ENCODE data around the gene ADARB2. TPM values are rescaled to one million over a fixed set of nuclear protein-coding genes. Genes with fewer than 3 reads are reported as not detected.

The ADARB2 gene
- total RNA-seq, 4 donors from 2014 or later, result 0.32 to 1.6 (median 0.80) TPM

DNA sequence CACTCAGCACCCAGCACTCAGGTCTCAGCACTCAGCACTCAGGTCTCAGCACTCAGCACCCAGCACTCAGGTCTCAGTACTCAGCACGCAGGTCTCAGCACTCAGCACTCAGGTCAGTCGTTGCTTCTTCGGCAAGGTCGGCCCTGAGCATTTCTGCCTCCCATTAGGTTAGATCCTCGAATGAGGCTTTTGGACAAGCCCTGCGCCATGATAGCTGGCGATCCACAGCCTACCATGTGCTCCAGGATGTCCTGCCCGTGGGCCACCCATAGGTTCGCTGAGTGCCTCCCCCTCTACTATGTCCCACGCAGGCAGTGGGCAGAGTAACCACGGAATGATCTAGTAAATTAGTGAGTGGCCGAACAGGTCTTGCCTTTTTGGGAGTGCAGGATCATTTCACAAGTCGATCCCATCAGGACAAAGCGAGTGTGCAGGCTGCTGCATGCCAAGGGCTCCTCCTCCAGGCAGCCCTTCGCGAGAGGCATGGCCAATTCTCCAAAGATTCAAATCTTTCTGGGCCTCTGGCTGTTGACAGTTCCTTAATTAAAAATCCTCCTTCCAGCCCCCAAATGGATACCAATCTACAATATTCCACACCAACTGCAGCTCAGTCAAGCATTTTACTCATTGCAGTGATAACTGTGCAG lies 206.3 kb downstream of the ADARB2 start:
- TF ChIP-seq, protein P1, sequence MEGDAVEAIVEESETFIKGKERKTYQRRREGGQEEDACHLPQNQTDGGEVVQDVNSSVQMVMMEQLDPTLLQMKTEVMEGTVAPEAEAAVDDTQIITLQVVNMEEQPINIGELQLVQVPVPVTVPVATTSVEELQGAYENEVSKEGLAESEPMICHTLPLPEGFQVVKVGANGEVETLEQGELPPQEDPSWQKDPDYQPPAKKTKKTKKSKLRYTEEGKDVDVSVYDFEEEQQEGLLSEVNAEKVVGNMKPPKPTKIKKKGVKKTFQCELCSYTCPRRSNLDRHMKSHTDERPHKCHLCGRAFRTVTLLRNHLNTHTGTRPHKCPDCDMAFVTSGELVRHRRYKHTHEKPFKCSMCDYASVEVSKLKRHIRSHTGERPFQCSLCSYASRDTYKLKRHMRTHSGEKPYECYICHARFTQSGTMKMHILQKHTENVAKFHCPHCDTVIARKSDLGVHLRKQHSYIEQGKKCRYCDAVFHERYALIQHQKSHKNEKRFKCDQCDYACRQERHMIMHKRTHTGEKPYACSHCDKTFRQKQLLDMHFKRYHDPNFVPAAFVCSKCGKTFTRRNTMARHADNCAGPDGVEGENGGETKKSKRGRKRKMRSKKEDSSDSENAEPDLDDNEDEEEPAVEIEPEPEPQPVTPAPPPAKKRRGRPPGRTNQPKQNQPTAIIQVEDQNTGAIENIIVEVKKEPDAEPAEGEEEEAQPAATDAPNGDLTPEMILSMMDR (IDR thresholded peaks at IDR 0.05), result no peak
- TF ChIP-seq POLR2AphosphoS5 (IDR thresholded peaks at IDR 0.05), result no peak
- TF ChIP-seq POLR2A (IDR thresholded peaks at IDR 0.05), result no peak
- no peak for TF ChIP-seq EP300 (IDR thresholded peaks at IDR 0.05)
- no peak overlapping the region for H3K27ac ChIP-seq
- no peak overlapping the region for H3K4me3 ChIP-seq
- no peaks in the 10 kb centered on the region for H3K9me3 ChIP-seq
- 83% methylated on average over 11 of the region's 16 CpGs for WGBS
- DNase-seq (ENCODE audit: low spot score in 2 of 2), result no peak
- H3K27me3 ChIP-seq, result peaks cover 20% of the 10 kb centered on the region
- no peaks in the 10 kb centered on the region for H3K36me3 ChIP-seq
- H3K4me1 ChIP-seq, result no peaks in the 10 kb centered on the region

DNA sequence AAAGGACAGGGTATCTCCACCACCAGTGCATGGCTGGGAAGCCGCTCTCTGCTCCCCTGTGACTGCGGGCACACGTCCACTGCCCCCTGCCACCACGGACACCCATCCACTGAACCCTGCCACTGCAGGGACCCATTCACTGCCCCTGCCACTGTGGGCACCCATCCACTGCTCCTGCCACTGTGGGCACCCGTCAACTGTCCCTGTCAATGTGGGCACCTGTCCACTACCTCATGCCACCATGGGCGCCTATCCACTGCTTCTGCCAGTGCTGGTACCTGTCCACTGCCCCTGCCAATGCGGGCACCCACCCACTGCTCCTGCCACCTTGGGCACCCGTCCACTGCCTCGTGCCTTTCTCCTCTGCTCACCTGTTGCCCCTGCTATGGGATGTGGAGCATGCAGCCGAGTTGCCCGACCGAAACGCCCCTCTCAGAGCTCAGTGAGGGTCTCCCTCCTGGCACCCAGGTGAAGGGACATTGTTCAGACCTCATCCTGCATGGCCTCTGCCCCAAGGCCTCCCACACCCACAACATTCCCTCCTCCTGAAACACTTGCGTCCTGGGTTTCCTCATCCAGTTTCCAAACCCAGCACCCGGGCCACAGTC lies 207.4 kb downstream of the ADARB2 start:
- no peaks in the 10 kb centered on the region for H3K36me3 ChIP-seq
- no peaks in the 10 kb centered on the region for H3K9me3 ChIP-seq
- peak in 1 of 2 donors; percentile 30 for DNase-seq (ENCODE audit: low spot score in 2 of 2)
- H3K27me3 ChIP-seq, result peaks cover 24% of the 10 kb centered on the region
- H3K4me3 ChIP-seq, result no peak overlapping the region
- TF ChIP-seq POLR2AphosphoS5 (IDR thresholded peaks at IDR 0.05) (no peak), POLR2A (IDR thresholded peaks at IDR 0.05) (no peak), EP300 (IDR thresholded peaks at IDR 0.05) (no peak)
- TF ChIP-seq, protein P1 (IDR thresholded peaks at IDR 0.05), result no peak
- H3K27ac ChIP-seq, result no peak overlapping the region
- WGBS, result 92% methylated on average over 15 of the region's 15 CpGs
- H3K4me1 ChIP-seq, result no peaks in the 10 kb centered on the region

DNA sequence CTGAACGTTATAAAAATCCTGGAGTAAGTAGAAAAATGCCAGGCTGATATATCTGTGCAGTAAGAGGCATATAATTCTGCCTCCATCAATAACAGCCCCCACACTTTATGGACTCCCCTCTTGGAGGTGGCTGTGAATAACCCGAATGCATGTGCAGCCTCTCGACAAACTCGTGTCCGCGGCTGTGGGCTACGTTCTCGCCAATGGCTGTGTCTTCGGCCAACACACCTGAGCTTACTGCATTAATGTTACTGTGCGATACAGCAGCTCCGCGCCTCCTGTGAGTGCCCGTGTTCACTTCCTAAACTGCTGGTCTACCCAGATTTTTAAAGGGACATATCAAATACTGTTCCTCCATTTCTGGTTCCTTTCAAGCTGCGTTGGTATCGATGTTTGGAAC lies 209.4 kb downstream of the ADARB2 start:
- WGBS, result 88% methylated on average over 15 of the region's 15 CpGs
- TF ChIP-seq EP300 (IDR thresholded peaks at IDR 0.05), result no peak
- no peak for TF ChIP-seq POLR2A (IDR thresholded peaks at IDR 0.05)
- no peak for TF ChIP-seq POLR2AphosphoS5 (IDR thresholded peaks at IDR 0.05)
- TF ChIP-seq, protein P1 (IDR thresholded peaks at IDR 0.05), result no peak
- DNase-seq (ENCODE audit: low spot score in 2 of 2), result peak in 1 of 2 donors; percentile 32
- Histone ChIP-seq H3K9me3 (no peaks in the 10 kb centered on the region), H3K27ac (no peak overlapping the region), H3K27me3 (peaks cover 18% of the 10 kb centered on the region), H3K4me1 (no peaks in the 10 kb centered on the region), H3K4me3 (no peak overlapping the region), H3K36me3 (no peaks in the 10 kb centered on the region)

DNA sequence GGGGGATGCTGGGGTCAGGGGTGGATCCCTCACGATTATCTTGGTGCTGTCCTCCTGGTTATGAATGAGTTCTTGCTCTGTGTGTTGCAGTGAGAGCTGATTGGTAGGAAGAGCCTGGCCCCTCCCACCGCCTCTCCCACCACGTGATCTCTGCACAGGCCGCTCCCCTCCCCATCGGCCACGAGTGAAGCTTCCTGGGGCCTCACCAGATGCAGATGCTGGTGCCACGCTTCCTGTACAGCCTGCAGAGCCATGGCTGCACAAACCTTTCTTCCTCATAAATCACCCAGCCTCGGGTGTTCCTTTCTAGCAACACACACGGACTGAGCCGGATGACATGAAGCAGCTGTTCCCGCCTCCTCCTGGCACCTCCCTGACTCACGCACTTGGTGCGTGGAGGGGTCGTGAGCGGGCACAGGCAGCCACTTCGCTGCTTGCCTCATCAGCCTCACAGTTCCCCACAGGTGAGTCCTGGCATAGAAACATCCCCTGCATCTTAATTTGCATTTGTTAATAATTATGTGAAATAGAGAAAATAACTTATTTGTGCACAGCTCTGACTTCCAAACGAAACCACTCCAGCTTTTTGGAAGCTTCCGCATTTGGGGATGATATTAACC lies 210.8 kb downstream of the ADARB2 start:
- H3K9me3 ChIP-seq, result no peaks in the 10 kb centered on the region
- 43% methylated on average over 17 of the region's 18 CpGs for WGBS
- H3K4me1 ChIP-seq, result no peaks in the 10 kb centered on the region
- H3K36me3 ChIP-seq, result no peaks in the 10 kb centered on the region
- H3K27ac ChIP-seq, result no peak overlapping the region
- peaks cover 18% of the 10 kb centered on the region for H3K27me3 ChIP-seq
- TF ChIP-seq POLR2A (IDR thresholded peaks at IDR 0.05), result no peak
- no peak for TF ChIP-seq POLR2AphosphoS5 (IDR thresholded peaks at IDR 0.05)
- TF ChIP-seq, protein P1 (IDR thresholded peaks at IDR 0.05), result no peak
- TF ChIP-seq EP300 (IDR thresholded peaks at IDR 0.05), result no peak
- DNase-seq (ENCODE audit: low spot score in 2 of 2), result peak in 1 of 2 donors; percentile 22
- peak overlapping the region; percentile 14 for H3K4me3 ChIP-seq

Data from suprapubic skin (tissue), 4 donors.